Measurements from ENCODE around the gene TMEM209. TPM values are rescaled to one million over a fixed set of nuclear protein-coding genes. Genes with fewer than 3 reads are reported as not detected.

Gene TMEM209
- 11.2 to 18.8 TPM (median 13.7 TPM) in 5 replicates for total RNA-seq (2022; extraction: Qiagen RNA extraction)

GRCh38 chr7:130205084-130205947 lies at the start of gene TMEM209:
TSS of gene TMEM209 (minus strand) at chr7:130205406. CDS start at chr7:130205375, 31 bp downstream.

DNA sequence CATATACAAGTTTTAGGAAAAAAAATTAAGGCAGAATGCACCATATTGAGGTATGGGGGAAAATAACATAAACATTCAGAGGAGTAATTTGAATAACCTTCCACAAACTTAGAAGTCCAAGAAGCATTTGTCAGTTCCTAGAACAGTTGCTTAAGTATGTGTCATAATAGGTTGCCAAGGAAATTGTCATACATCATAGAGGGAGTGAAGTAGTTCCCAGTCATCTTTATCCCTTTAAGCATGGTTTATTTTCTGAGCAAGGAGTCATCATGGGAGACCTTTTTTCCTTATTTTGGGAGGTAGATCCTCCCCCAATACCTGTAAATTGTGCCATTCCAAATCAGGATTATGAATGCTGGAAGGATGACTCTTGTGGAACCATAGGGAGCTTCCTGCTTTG lies 2.4 kb upstream of the TMEM209 start, which contains the start of gene SSMEM1:
TSS of gene SSMEM1 (plus strand) at position 219 of the 400 bp plus-strand sequence. CDS start at position 270, 51 bp downstream.

Other genes starting within 250 kb of the TMEM209 start
- 24.8 to 27.9 TPM (median 26.0 TPM) in 5 replicates for gene ZC3HC1, start 154.0 kb downstream of the TMEM209 start, total RNA-seq (2022; extraction: Qiagen RNA extraction)
- 10.9 to 17.6 TPM (median 14.5 TPM) in 5 replicates for gene KLHDC10, start 134.9 kb downstream of the TMEM209 start, total RNA-seq (2022; extraction: Qiagen RNA extraction)
- gene SSMEM1, start 2.5 kb upstream of the TMEM209 start, total RNA-seq (2022; extraction: Qiagen RNA extraction) = not detected in 5 replicates
- gene CPA2, start 61.5 kb upstream of the TMEM209 start, total RNA-seq (2022; extraction: Qiagen RNA extraction) = 0.08 to 0.30 TPM (median 0.16 TPM) in 3 of 5 replicates, not detected in the others
- gene CPA4, start 87.8 kb upstream of the TMEM209 start, total RNA-seq (2022; extraction: Qiagen RNA extraction) = 3.1 to 8.4 TPM (median 4.1 TPM) in 5 replicates
- not detected in 5 replicates for gene CPA5, start 139.4 kb upstream of the TMEM209 start, total RNA-seq (2022; extraction: Qiagen RNA extraction)
- gene CPA1, start 175.1 kb upstream of the TMEM209 start, total RNA-seq (2022; extraction: Qiagen RNA extraction) = not detected in 5 replicates
- 11.8 to 13.3 TPM (median 12.6 TPM) in 5 replicates for gene CEP41, start 235.6 kb upstream of the TMEM209 start, total RNA-seq (2022; extraction: Qiagen RNA extraction)